ENCODE results near the gene CLTCL1.

CLTCL1 gene

GRCh38 chr22:19150482-19151328, 140.8 kb downstream of the CLTCL1 start:
- no peak for DNase-seq (ENCODE audit: low read depth)

- DNase-seq (ENCODE audit: low read depth), result no peak
These were observed 141.5 kb downstream of the CLTCL1 start, which contains the start of gene GSC2 for GRCh38 chr22:19149991-19150390. GSC2 (minus strand) TSS chr22:19150292; CDS start chr22:19150283, 9 bp downstream.

GRCh38 chr22:19149047-19149883, 142.3 kb downstream of the CLTCL1 start:
- no peak for DNase-seq (ENCODE audit: low read depth)

GRCh38 chr22:19148417-19149046, 143.0 kb downstream of the CLTCL1 start:
- DNase-seq (ENCODE audit: low read depth), result no peak

- DNase-seq (ENCODE audit: low read depth), result no peak
These were observed 144.2 kb downstream of the CLTCL1 start for GRCh38 chr22:19147195-19147780.

- no peak for DNase-seq (ENCODE audit: low read depth)
These were observed 145.1 kb downstream of the CLTCL1 start for GRCh38 chr22:19146215-19146968.

- no peak for DNase-seq (ENCODE audit: low read depth)
These were observed 147.5 kb downstream of the CLTCL1 start for GRCh38 chr22:19143967-19144400.

- no peak for DNase-seq (ENCODE audit: low read depth)
These were observed 148.3 kb downstream of the CLTCL1 start for GRCh38 chr22:19143212-19143611.

GRCh38 chr22:19142394-19142793, 149.1 kb downstream of the CLTCL1 start:
- no peak for DNase-seq (ENCODE audit: low read depth)

GRCh38 chr22:19139974-19140373, 151.5 kb downstream of the CLTCL1 start:
- no peak for DNase-seq (ENCODE audit: low read depth)

GRCh38 chr22:19139001-19139356, 152.5 kb downstream of the CLTCL1 start:
- DNase-seq (ENCODE audit: low read depth), result no peak

- no peak for DNase-seq (ENCODE audit: low read depth)
These were observed 153.1 kb downstream of the CLTCL1 start for GRCh38 chr22:19138217-19139000.

GRCh38 chr22:19137384-19138216, 153.9 kb downstream of the CLTCL1 start:
- DNase-seq (ENCODE audit: low read depth), result no peak

- DNase-seq (ENCODE audit: low read depth), result no peak
These were observed 154.6 kb downstream of the CLTCL1 start for GRCh38 chr22:19136915-19137314.

GRCh38 chr22:19134874-19135273, 156.6 kb downstream of the CLTCL1 start:
- no peak for DNase-seq (ENCODE audit: low read depth)

GRCh38 chr22:19134176-19134831, 157.2 kb downstream of the CLTCL1 start:
- no peak for DNase-seq (ENCODE audit: low read depth)

- no peak for DNase-seq (ENCODE audit: low read depth)
These were observed 158.0 kb downstream of the CLTCL1 start for GRCh38 chr22:19133561-19133960.

- no peak for DNase-seq (ENCODE audit: low read depth)
These were observed 158.7 kb downstream of the CLTCL1 start for GRCh38 chr22:19132693-19133400.
